SHP77 treated with DMSO at 0.1 percent for 48 hours (cell line): ENCODE data around the gene RAB23.
"Not testable (repeated sequence)": the region's sequence is repeated elsewhere in the genome, so short reads cannot be mapped to it uniquely, and the experiment has no call there.

ENCODE experiments used
- DNase-seq: peaks from one replicate; lab custom pipeline; 2025; lab: John Stamatoyannopoulos, UW

Gene RAB23

GRCh38 chr6:57221936-57222742, at the start of gene RAB23:
Gene RAB23 (minus strand): TSS chr6:57222307. CDS start chr6:57210380, 11,927 bp downstream.
- peak; percentile 68 for DNase-seq

DNA sequence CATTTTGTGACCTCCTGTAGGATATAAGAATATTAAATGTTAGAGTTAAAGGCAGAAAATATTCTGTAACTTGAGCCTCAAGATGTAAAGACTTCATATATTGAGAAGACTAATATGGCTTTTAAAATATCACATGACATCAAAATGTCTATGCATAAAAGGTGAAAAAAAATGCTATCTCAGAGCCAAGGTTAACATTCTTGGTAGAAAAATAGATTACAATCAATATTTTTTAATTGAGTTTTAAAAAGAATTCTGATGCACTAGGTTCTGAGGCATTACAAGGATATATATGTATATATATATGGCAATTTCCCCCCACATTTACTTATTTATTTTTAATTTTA, 46.2 kb upstream of the RAB23 start:
- DNase-seq: no peak

DNA sequence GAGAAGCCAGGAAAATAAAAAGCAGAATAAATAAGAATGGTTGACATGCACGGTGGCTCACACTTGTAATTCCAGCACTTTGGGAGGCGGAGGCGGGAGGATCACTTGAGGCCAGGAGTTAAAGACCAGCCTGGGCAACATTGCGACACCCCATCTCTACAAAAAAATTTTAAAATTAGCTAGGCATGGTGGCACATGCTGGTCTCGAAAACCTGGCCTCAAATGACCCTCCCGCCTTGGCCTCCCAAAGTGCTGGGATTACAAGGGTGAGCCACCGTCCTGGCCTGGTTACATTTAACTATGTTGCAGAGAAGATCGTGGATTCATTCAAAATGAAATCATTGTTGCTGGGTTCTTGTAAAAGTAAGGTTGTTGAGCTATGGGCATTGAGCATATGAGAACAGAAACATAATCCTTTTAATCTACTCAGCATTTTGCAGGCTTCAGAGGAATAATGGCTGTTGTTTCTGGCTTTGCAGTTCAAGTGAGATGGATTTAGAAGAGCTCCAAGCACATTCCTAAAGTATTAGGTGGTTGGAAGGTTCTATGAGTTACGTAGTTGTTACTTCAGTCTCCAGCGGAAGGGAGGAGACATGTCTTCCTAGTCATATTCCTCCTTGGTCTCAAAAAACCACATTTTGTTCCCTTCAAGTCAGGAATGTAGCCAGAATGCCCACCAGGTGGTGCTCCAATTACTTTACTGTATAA, 45.6 kb upstream of the RAB23 start:
- no peak for DNase-seq

GRCh38 chr6:57265755-57266221, 43.7 kb upstream of the RAB23 start:
- no peak for DNase-seq

GRCh38 chr6:57263739-57264138, 41.6 kb upstream of the RAB23 start:
- DNase-seq: no peak

GRCh38 chr6:57262901-57263694, 41.0 kb upstream of the RAB23 start:
- DNase-seq: no peak

- no peak for DNase-seq
These were observed 40.4 kb upstream of the RAB23 start for GRCh38 chr6:57262488-57262887.

- no peak for DNase-seq
These were observed 39.8 kb upstream of the RAB23 start for GRCh38 chr6:57261926-57262325.

- DNase-seq: no peak
These were observed 37.0 kb upstream of the RAB23 start for GRCh38 chr6:57259064-57259463.

- DNase-seq: no peak
These were observed 35.9 kb upstream of the RAB23 start for GRCh38 chr6:57257911-57258541.

- DNase-seq: no peak
These were observed 34.4 kb upstream of the RAB23 start for GRCh38 chr6:57256541-57256940.

GRCh38 chr6:57255451-57256169, 33.5 kb upstream of the RAB23 start:
- DNase-seq: no peak

GRCh38 chr6:57254055-57254717, 32.1 kb upstream of the RAB23 start:
- no peak for DNase-seq

DNA sequence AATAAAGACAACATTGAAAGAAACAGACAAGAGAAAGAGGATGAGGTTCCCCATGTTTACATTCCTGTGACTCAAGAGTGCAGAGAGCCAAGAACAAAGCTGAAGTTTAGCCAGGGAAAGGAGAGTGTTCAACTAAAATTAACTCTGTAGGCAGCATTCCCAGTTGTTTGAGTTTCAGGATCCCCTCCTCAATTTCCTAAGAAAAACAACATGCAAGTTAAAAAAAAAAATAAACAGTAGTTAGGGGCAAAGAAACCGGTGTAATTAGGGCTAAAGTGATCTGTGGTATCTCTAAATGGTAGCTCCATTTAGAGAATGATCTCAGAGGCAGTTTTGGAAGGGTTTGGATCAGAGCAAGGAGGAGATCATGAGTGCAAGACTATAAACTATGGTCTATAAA, 30.9 kb upstream of the RAB23 start:
- no peak for DNase-seq

DNA sequence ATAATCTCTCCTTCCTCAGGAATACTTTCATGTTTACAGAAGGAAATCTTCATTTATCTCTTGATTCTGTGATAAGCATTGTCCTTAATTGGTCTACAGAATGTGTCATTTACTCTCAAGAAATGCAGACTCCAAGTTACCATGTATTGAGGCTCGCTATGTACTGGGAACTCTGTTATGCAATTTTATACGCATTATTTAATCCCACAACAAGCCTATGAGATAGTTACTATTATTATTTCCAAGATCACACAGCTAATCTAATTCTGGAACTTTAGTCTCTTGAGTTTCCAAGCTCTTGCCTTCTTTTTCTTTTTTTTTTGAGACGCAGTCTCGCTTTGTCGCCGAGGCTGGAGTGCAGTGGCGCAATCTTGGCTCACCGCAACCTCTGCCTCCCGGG, 30.0 kb upstream of the RAB23 start:
- no peak for DNase-seq

DNA sequence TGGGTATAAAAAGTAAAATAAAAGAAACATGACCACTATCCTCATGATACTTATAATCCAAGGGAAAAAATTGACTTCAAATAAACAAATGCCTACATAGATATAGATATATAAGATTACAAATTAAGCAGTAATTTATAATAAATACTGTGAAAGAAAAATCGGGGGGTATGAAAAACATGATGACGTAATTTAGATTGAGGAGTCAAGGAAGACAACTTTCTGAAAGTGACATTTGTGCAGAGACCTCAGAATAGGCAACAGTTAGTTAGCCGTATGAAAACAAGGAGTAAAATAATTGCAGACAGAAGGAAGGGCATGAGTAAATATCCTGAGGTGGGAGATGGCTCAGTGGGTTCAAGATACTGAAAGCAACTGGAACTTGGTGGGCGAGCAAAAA, 28.2 kb upstream of the RAB23 start:
- DNase-seq: no peak

DNA sequence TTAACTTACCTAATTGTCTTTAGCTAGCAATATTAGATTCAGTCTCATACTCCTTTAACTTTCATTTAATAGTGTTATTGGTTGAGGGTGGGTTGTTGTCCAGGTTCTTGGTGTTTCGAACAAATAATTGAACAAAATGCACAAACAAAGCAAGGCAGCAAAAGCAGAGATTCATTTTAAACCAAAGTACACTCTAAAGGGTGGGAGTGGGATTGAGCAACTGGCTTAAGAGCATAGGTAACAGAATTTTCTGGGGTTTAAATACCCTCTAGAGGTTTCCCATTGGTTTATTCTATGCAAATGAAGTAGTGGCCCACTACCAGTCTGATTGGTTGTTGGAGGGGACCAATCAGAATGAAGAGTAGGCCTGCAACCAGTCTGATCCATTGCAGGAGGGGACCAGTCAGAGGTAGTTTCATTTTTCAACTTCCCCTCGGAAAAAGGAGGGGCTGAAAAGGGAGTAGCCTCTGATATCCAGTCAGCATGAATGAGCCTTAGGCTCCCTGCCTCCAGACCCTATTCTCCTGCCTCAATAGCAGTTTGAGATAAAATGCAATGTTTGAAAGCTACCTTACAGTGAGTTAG, 26.3 kb upstream of the RAB23 start:
- DNase-seq: no peak

GRCh38 chr6:57247603-57248002, 25.5 kb upstream of the RAB23 start:
- DNase-seq: no peak

DNA sequence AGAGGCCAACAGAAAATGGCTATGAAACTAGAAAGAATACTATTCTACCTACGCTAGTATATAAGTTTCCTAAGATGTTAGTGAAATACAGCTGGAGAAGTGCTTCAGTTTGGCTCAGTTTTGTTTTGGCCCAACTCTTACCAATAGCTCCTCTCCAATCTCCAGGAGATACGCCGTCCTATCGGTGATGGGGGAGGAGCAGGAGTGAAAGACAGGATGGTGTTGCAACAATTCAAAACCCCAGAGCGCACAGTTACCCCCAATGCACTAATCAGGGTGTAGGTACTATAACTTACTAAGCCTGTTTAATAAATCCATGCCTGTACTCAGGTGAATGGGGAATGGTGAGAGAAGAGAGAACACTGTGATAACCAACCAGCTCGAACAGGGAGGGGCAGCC, 24.2 kb upstream of the RAB23 start:
- DNase-seq: no peak

DNA sequence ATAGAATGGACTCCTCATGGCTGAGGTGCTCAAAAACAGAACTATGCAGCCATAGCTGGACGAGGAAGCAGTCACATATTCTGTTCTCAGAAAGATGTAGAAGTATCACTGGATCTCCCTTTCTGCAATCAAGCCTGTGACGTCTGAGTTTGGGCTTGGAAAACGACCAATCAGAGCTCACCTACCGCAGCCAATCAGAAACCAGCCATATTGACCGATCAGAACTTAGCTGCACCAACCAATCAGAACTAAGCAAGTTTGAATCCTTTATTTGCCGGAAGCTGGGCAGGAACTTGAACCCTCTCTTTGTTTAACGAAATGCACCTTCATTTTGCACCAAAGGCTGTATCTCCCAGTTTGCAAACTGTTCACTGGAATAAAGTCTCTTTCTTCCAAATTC, 21.8 kb upstream of the RAB23 start:
- no peak for DNase-seq

GRCh38 chr6:57243526-57243925, 21.4 kb upstream of the RAB23 start:
- DNase-seq: not testable (repeated sequence)
